Endothelial cell of umbilical vein (primary cell): Measurements from ENCODE around the gene NAV2. TPM values are rescaled to one million over a fixed set of nuclear protein-coding genes. Genes with fewer than 3 reads are reported as not detected.

Source experiments
- BruUV-seq: library from RNA; stranded (reverse); fragments of 400-500 nt; replicated peaks from 2 replicates; lab custom pipeline; 2021; lab: Mats Ljungman, UMichigan
- CTCF ChIA-PET: fragments of 300-600, 350-600 bp; sonication (Branson Sonifier 250); formaldehyde crosslinking; loops from one replicate; lab custom pipeline; 2021; ENCODE audit warnings: antibody characterized with exemption, inconsistent platforms; lab: Charles Lee
- POLR2A ChIA-PET: fragments of 300-600, 350-600 bp; sonication (Branson Sonifier 250); formaldehyde crosslinking; loops from one replicate; lab custom pipeline; 2021; ENCODE audit warnings: antibody characterized with exemption, inconsistent platforms; lab: Charles Lee
- DNase-seq: peaks from one replicate; pipeline ENCODE4 v3.0.0-alpha.2; 2011; ENCODE audit warnings: low read depth, low spot score
- FAIRE-seq: peaks from 2 replicates; lab custom pipeline; 2011; peaks lifted over from hg19 to GRCh38; lab: Jason Lieb, UNC
- H2AFZ ChIP-seq: 2 replicates; pipeline ENCODE4 v1.6.0; 2012; ENCODE audit warnings: low read depth, low read length, control low read depth, inconsistent platforms
- H3K27ac ChIP-seq: 2 replicates; pipeline ENCODE4 v1.5.1; 2011; ENCODE audit warnings: low read depth, mild to moderate bottlenecking, control low read depth, low read length, moderate library complexity; ENCODE audit not compliant: insufficient read depth
- H3K27me3 ChIP-seq, 2 experiments: 2 replicates each; pipeline versions ENCODE4 v1.6.0 to v1.6.1; 2011; ENCODE audit warnings: low read length in 2 of 2, mixed read lengths in 1 of 2; ENCODE audit not compliant: control insufficient read depth in 2 of 2, insufficient read depth in 2 of 2
- H3K36me3 ChIP-seq, 2 experiments: 2 replicates in 1 of 2; 3 replicates in 1 of 2; pipeline ENCODE4 v1.5.1; 2011; ENCODE audit warnings: low read length in 2 of 2, mild to moderate bottlenecking in 1 of 2, moderate library complexity in 1 of 2; ENCODE audit not compliant: control insufficient read depth in 2 of 2, insufficient read depth in 2 of 2; ENCODE audit errors: extremely low read depth in 1 of 2
- H3K4me1 ChIP-seq: 3 replicates; pipeline ENCODE4 v1.5.1; 2011; ENCODE audit warnings: mild to moderate bottlenecking, low read length; ENCODE audit not compliant: control insufficient read depth, insufficient read depth; ENCODE audit errors: extremely low read depth
- H3K4me2 ChIP-seq: 2 replicates; pipeline ENCODE4 v1.6.1; 2011; ENCODE audit warnings: low read length, control low read depth, mixed read lengths; ENCODE audit not compliant: insufficient read depth
- H3K4me3 ChIP-seq, 3 experiments: fragments of 200-600 bp in 1 of 3; sonication (generic), shearing (Covaris generic) in 1 of 3; replicated peaks in 1 of 3; 2 replicates each; pipeline ENCODE4 v1.5.1; 2011 to 2016; ENCODE audit warnings: control low read depth in 3 of 3, low read length in 3 of 3, mild to moderate bottlenecking in 2 of 3, inconsistent platforms in 1 of 3, low read depth in 1 of 3, moderate library complexity in 1 of 3; ENCODE audit not compliant: insufficient read depth in 1 of 3
- H3K79me2 ChIP-seq: 2 replicates; pipeline ENCODE4 v1.6.0; 2012; ENCODE audit warnings: low read length, inconsistent platforms; ENCODE audit not compliant: control insufficient read depth, insufficient read depth
- H3K9ac ChIP-seq: replicated peaks from 2 replicates; pipeline ENCODE3; 2011; ENCODE audit warnings: low read length, control low read depth; ENCODE audit not compliant: insufficient read depth; ENCODE audit errors: extremely low read depth
- H3K9me1 ChIP-seq: replicated peaks from 3 replicates; pipeline ENCODE4 v1.6.0; 2011; ENCODE audit warnings: mild to moderate bottlenecking, low read length; ENCODE audit not compliant: control insufficient read depth, insufficient read depth; ENCODE audit errors: extremely low read depth
- H3K9me3 ChIP-seq: replicated peaks from 2 replicates; pipeline ENCODE4 v1.5.1; 2012; ENCODE audit warnings: low read length, inconsistent platforms; ENCODE audit not compliant: control insufficient read depth, insufficient read depth
- H4K20me1 ChIP-seq: replicated peaks from 2 replicates; pipeline ENCODE3; 2011; ENCODE audit warnings: mild to moderate bottlenecking, low read length; ENCODE audit not compliant: control insufficient read depth, insufficient read depth; ENCODE audit errors: extremely low read depth
- CTCF ChIP-seq, 2 donors: IDR thresholded peaks; 1 replicate in 1 of 2; 2 replicates in 1 of 2; pipeline ENCODE4 v1.5.1; 2011; ENCODE audit warnings: low read length in 2 of 2, mild to moderate bottlenecking in 2 of 2, moderate library complexity in 2 of 2, control low read depth in 1 of 2, inconsistent platforms in 1 of 2, low read depth in 1 of 2; ENCODE audit not compliant: insufficient read depth in 1 of 2; ENCODE audit errors: extremely low read depth in 1 of 2
- EZH2 ChIP-seq: IDR thresholded peaks from 2 replicates; pipeline ENCODE4 v1.6.1; 2012; ENCODE audit warnings: borderline replicate concordance, low read depth, mild to moderate bottlenecking, moderate library complexity, low read length, inconsistent platforms; ENCODE audit not compliant: severe bottlenecking
- FOS ChIP-seq: IDR thresholded peaks from 2 replicates; pipeline ENCODE4 v1.6.1; 2011; ENCODE audit warnings: mild to moderate bottlenecking, low read length, moderate library complexity, borderline replicate concordance; ENCODE audit not compliant: insufficient read depth
- GATA2 ChIP-seq: IDR thresholded peaks from 2 replicates; pipeline ENCODE4 v1.7.0; 2011; ENCODE audit warnings: low read depth, mild to moderate bottlenecking, moderate library complexity, mixed read lengths, low read length; ENCODE audit not compliant: insufficient read length, insufficient read depth
- JUN ChIP-seq: IDR thresholded peaks from 2 replicates; pipeline ENCODE4 v1.6.1; 2011; ENCODE audit warnings: borderline replicate concordance, low read depth; ENCODE audit not compliant: insufficient read length, insufficient read depth
- MAX ChIP-seq: IDR thresholded peaks from 2 replicates; pipeline ENCODE4 v1.6.1; 2011; ENCODE audit not compliant: insufficient read depth, insufficient read length
- MYC ChIP-seq: IDR thresholded peaks from one replicate; pipeline ENCODE4 v1.6.1; 2011; ENCODE audit warnings: mild to moderate bottlenecking, low read depth, low read length
- POLR2A ChIP-seq: IDR thresholded peaks from 2 replicates; pipeline ENCODE4 v1.6.1; 2012; ENCODE audit warnings: low read depth, mild to moderate bottlenecking, control low read depth, low read length
- POLR2AphosphoS5 ChIP-seq: IDR thresholded peaks from 2 replicates; pipeline ENCODE4 v1.6.1; 2012; ENCODE audit warnings: low read depth, mild to moderate bottlenecking, control low read depth, low read length, moderate library complexity; ENCODE audit not compliant: insufficient read depth
- dilution Hi-C: fragments of 300-500 bp; cut with MboI; formaldehyde crosslinking; loops from one replicate; pipeline ENCODE4 v1.15.0; 2019; ENCODE audit warnings: low sequenced_read_pairs; ENCODE audit not compliant: extremely low pct_ligation_motif_present
- intact Hi-C: fragments of 100-400 bp; cut with micrococcal nuclease; formaldehyde crosslinking; loops from one replicate; pipeline ENCODE4 v1.10.0; 2022
- polyA plus RNA-seq, 4 experiments: library from polyadenylated mRNA; depleted of rRNA in 3 of 4; stranded (reverse) in 3 of 4; unstranded in 1 of 4; fragments of >200 nt; gene quantifications; 2 replicates each; pipeline versions ENCODE4 v1.2.1 to v1.2.3, GENCODE V29; 2011 to 2012; ENCODE audit warnings: missing spikeins in 1 of 4
- total RNA-seq: library from RNA; stranded (reverse); gene quantifications from 2 replicates; pipeline ENCODE4 v1.2.3, GENCODE V29; 2021

The NAV2 gene
- total and polyA plus RNA-seq, 2 donors (not counting 3 experiments of a cell fraction or from before 2014, with no cell fraction given) = 10.9 to 68.0 TPM

GRCh38 chr11:19779740-19780139 lies 67.1 kb downstream of the NAV2 start:
- Histone ChIP-seq H3K9me3 (no peaks in the 10 kb centered on the region), H3K4me2 (no peak overlapping the region), H3K4me1 (peaks cover 14% of the 10 kb centered on the region), H2AFZ (no peak overlapping the region), H3K9me1 (no peaks in the 10 kb centered on the region), H3K79me2 (peaks cover 79% of the 10 kb centered on the region), H3K27me3 (no peaks in the 10 kb centered on the region), H3K36me3 (no peaks in the 10 kb centered on the region), H3K4me3 (no peak overlapping the region), H3K9ac (no peak overlapping the region), H4K20me1 (no peaks in the 10 kb centered on the region), H3K27ac (no peak overlapping the region)
- no peak for FAIRE-seq
- CTCF ChIA-PET = interaction anchor here (1.4 kb wide), 1 partner anchor 28 kb away, joined by 3 read pairs; no protein-coding TSS in a partner anchor
- dilution Hi-C loops (no loop called here), intact Hi-C loops (no loop called here)
- POLR2A ChIA-PET = no interaction called here
- BruUV-seq = no TSS peak
- TF ChIP-seq CTCF (IDR thresholded peaks at IDR 0.05; ENCODE audit: extremely low read depth in 1 of 2, insufficient read depth in 1 of 2, low read depth in 1 of 2, low read length in 2 of 2) (no peak), MAX (no peak), POLR2AphosphoS5 (no peak), JUN (no peak), FOS (no peak), MYC (no peak), GATA2 (no peak), EZH2 (no peak), POLR2A (no peak)
- DNase-seq = no peak
